K562 (cell line): ENCODE measurements around the gene TAF4. TPM values are rescaled to one million over a fixed set of nuclear protein-coding genes. Genes with fewer than 3 reads are reported as not detected.

ENCODE experiments used
- BCOR ChIP-seq: fragments of 450-650 bp; IDR thresholded peaks from 2 replicates; pipeline ENCODE4 v1.6.1; 2016
- CREB5 ChIP-seq: fragments of 250-450 bp; sonication (Bioruptor Pico); IDR thresholded peaks from 2 replicates; pipeline ENCODE4 v1.5.0; 2020; ENCODE audit warnings: mild to moderate bottlenecking
- E2F8 ChIP-seq: fragments of 450-650 bp; IDR thresholded peaks from 2 replicates; pipeline ENCODE4 v1.7.1; 2018; ENCODE audit warnings: mild to moderate bottlenecking, low read depth; ENCODE audit not compliant: partially characterized antibody
- ESRRB ChIP-seq: fragments of 250-450 bp; sonication (Bioruptor Pico); IDR thresholded peaks from 2 replicates; pipeline ENCODE4 v1.5.0; 2020; ENCODE audit warnings: mild to moderate bottlenecking, moderate library complexity, borderline replicate concordance
- GTF2A2 ChIP-seq: IDR thresholded peaks from 2 replicates; pipeline ENCODE4 v1.6.1; 2016; ENCODE audit warnings: mild to moderate bottlenecking, missing genetic modification characterization, missing compliant biosample characterization
- HBP1 ChIP-seq: fragments of 450-650 bp; formaldehyde crosslinking; IDR thresholded peaks from 2 replicates; pipeline ENCODE4 v1.4.0; 2022; ENCODE audit warnings: missing genetic modification characterization
- HOXB6 ChIP-seq: fragments of 250-450 bp; sonication (Bioruptor Pico); IDR thresholded peaks from 2 replicates; pipeline ENCODE4 v1.5.1; 2022; ENCODE audit warnings: mild to moderate bottlenecking, borderline replicate concordance
- ILK ChIP-seq: fragments of 450-650 bp; IDR thresholded peaks from 2 replicates; pipeline ENCODE4 v1.6.1; 2016; ENCODE audit warnings: missing genetic modification characterization, low read depth, mild to moderate bottlenecking, missing compliant biosample characterization, moderate library complexity, borderline replicate concordance
- NFATC3 ChIP-seq: fragments of 450-650 bp; IDR thresholded peaks from 2 replicates; pipeline ENCODE4 v1.6.1; 2017; ENCODE audit warnings: mild to moderate bottlenecking
- POLR3A ChIP-seq: IDR thresholded peaks from 2 replicates; pipeline ENCODE4 v1.6.1; 2011; ENCODE audit warnings: borderline replicate concordance, mild to moderate bottlenecking, moderate library complexity; ENCODE audit not compliant: insufficient read length, insufficient read depth; ENCODE audit errors: extremely low read depth
- RFX1 ChIP-seq: fragments of 450-650 bp; IDR thresholded peaks from 2 replicates; pipeline ENCODE4 v1.6.1; 2016; ENCODE audit warnings: mild to moderate bottlenecking, moderate library complexity
- SMARCB1 ChIP-seq: IDR thresholded peaks from 2 replicates; pipeline ENCODE4 v1.6.1; 2011; ENCODE audit warnings: improper control_type of control experiment, low read depth; ENCODE audit not compliant: insufficient read length
- STAT5B ChIP-seq: fragments of 250-450 bp; sonication (Bioruptor Pico); IDR thresholded peaks from 2 replicates; pipeline ENCODE4 v1.8.0; 2021; ENCODE audit warnings: mild to moderate bottlenecking, inconsistent platforms
- TEAD4 ChIP-seq, 2 experiments: sonication (generic) in 1 of 2; formaldehyde crosslinking in 1 of 2; IDR thresholded peaks; 2 replicates each; pipeline versions ENCODE4 v1.6.1 to v1.8.0; 2012 to 2022; ENCODE audit warnings: borderline replicate concordance in 1 of 2, inconsistent platforms in 1 of 2, low read length in 1 of 2, mild to moderate bottlenecking in 1 of 2, missing genetic modification reagents in 1 of 2
- TRIM24 ChIP-seq, 2 experiments: fragments of 450-650 bp; IDR thresholded peaks; 2 replicates each; pipeline ENCODE4 v1.6.1; 2016
- TSC22D4 ChIP-seq: fragments of 450-650 bp; IDR thresholded peaks from 2 replicates; pipeline ENCODE4 v1.6.1; 2016; ENCODE audit warnings: missing genetic modification characterization, missing biosample characterization, control low read depth
- YY1 ChIP-seq, 3 experiments: IDR thresholded peaks; 2 replicates each; pipeline ENCODE4 v1.6.1; 2011; ENCODE audit warnings: low read length in 2 of 3, mild to moderate bottlenecking in 2 of 3, moderate library complexity in 2 of 3, borderline replicate concordance in 1 of 3, control low read depth in 1 of 3, low read depth in 1 of 3; ENCODE audit not compliant: insufficient read depth in 3 of 3, insufficient replicate concordance in 2 of 3, control insufficient read depth in 1 of 3, insufficient read length in 1 of 3; ENCODE audit errors: extremely low read depth in 1 of 3
- ZNF280A ChIP-seq: fragments of 450-650 bp; IDR thresholded peaks from 2 replicates; pipeline ENCODE4 v1.6.1; 2018; ENCODE audit warnings: mild to moderate bottlenecking, low read depth; ENCODE audit not compliant: partially characterized antibody
- ZNF431 ChIP-seq: sonication (generic); formaldehyde crosslinking; IDR thresholded peaks from 2 replicates; pipeline ENCODE4 v1.8.0; 2022; ENCODE audit warnings: mild to moderate bottlenecking, missing genetic modification reagents
- polyA plus RNA-seq, 8 experiments: library from polyadenylated mRNA; depleted of rRNA in 4 of 8; stranded (reverse) in 5 of 8; unstranded in 3 of 8; fragments of >200 nt; fragmentation: Nextera tagmentation in 2 of 8; fragmentation: Illumina TruSeq in 1 of 8; extraction: Ambion mirVana in 2 of 8; extraction: Trizol in 1 of 8; gene quantifications; 2 replicates each; pipeline versions ENCODE4 v1.2.1 to v1.2.3, GENCODE V29; 2011 to 2014; ENCODE audit warnings: inconsistent platforms in 1 of 8, missing spikeins in 1 of 8
- total RNA-seq, 7 experiments: library from RNA; depleted of rRNA in 6 of 7; stranded (reverse); fragments of >200 nt in 6 of 7; fragmentation: Illumina TruSeq in 2 of 7; extraction: Trizol in 2 of 7; gene quantifications; 2 replicates each; pipeline versions ENCODE4 v1.2.1 to v1.2.3, GENCODE V29; 2011 to 2021; ENCODE audit warnings: low replicate concordance in 1 of 7

Gene TAF4
- total and polyA plus RNA-seq, 9 of the 15 experiments (the other 6 are each of a cell fraction or from before 2014, with no cell fraction given) = 0.44 to 28.3 (median 5.6) TPM

- no peak for TF ChIP-seq ZNF280A
- no peak for TF ChIP-seq ZNF431
- TF ChIP-seq STAT5B = no peak
- TF ChIP-seq HOXB6 = no peak
- TF ChIP-seq SMARCB1 = no peak
- TF ChIP-seq GTF2A2 (tag) = no peak
- no peak for TF ChIP-seq POLR3A
- TF ChIP-seq HBP1 (CRISPR knock-in tag) = no peak
- TF ChIP-seq TEAD4 (IDR thresholded peaks at IDR 0.05; ENCODE audit: low read length) = 0 out of 2 replicates have a peak, but pooled peaks have one; percentile 46
- TF ChIP-seq TEAD4 (CRISPR knock-in tag; IDR thresholded peaks at IDR 0.05; ENCODE audit: borderline replicate concordance) = no peak
- TF ChIP-seq E2F8 = peak; percentile 59
- TF ChIP-seq TRIM24 (IDR thresholded peaks at IDR 0.05) = peak; percentile 70 to 85; a peak in 3 of 4 replicates
- TF ChIP-seq TSC22D4 (tag) = no peak
- no peak for TF ChIP-seq CREB5 (CRISPR knock-in tag)
- TF ChIP-seq ESRRB (CRISPR knock-in tag) = no peak
- TF ChIP-seq YY1 (IDR thresholded peaks at IDR 0.05; ENCODE audit: borderline replicate concordance in 1 of 3, control insufficient read depth in 1 of 3, extremely low read depth in 1 of 3, insufficient read depth in 3 of 3, insufficient read length in 1 of 3, insufficient replicate concordance in 2 of 3, low read depth in 1 of 3, low read length in 2 of 3) = no peak
- TF ChIP-seq NFATC3 = no peak
- no peak for TF ChIP-seq RFX1
- TF ChIP-seq BCOR = peak; percentile 74; the same call in 1 of the 2 replicates
- TF ChIP-seq ILK = no peak
Measured at GRCh38 chr20:62088258-62089127, 22.8 kb upstream of the TAF4 start (continued).
